AG08395 (cell line): ENCODE results near the gene NFAT5.
"Not testable (repeated sequence)": the region's sequence is repeated elsewhere in the genome, so short reads cannot be mapped to it uniquely, and the experiment has no call there.

Source experiments
- DNase-seq: peaks from one replicate; pipeline ENCODE4 v3.0.0; 2012; ENCODE audit warnings: mixed read lengths, low spot score

Gene NFAT5

GRCh38 chr16:69707920-69708683 lies 142.3 kb downstream of the NFAT5 start:
- DNase-seq: no peak

- peak; percentile 67 for DNase-seq
Observed at GRCh38 chr16:69709456-69710084, 143.8 kb downstream of the NFAT5 start.

- DNase-seq: no peak
Observed at GRCh38 chr16:69711115-69711740, 145.5 kb downstream of the NFAT5 start.

- DNase-seq: no peak
Observed at GRCh38 chr16:69712277-69712676, 146.5 kb downstream of the NFAT5 start.

- DNase-seq: no peak
Observed at GRCh38 chr16:69712914-69713581, 147.3 kb downstream of the NFAT5 start.

- DNase-seq: no peak
Observed at GRCh38 chr16:69717066-69717465, 151.3 kb downstream of the NFAT5 start.

GRCh38 chr16:69718111-69718764 lies 152.5 kb downstream of the NFAT5 start:
- DNase-seq: no peak

- no peak for DNase-seq
Observed at GRCh38 chr16:69720822-69721430, 155.2 kb downstream of the NFAT5 start.

GRCh38 chr16:69721441-69721957 lies 155.7 kb downstream of the NFAT5 start:
- no peak for DNase-seq

- DNase-seq: no peak
Observed at GRCh38 chr16:69724414-69724873, 158.7 kb downstream of the NFAT5 start.

- no peak for DNase-seq
Observed at GRCh38 chr16:69724981-69725479, 159.3 kb downstream of the NFAT5 start.

GRCh38 chr16:69725480-69726312 lies 159.9 kb downstream of the NFAT5 start:
- no peak for DNase-seq

GRCh38 chr16:69726313-69727060 lies 160.7 kb downstream of the NFAT5 start, which contains the start of gene NQO1:
Gene NQO1 (minus strand): TSS chr16:69726560. CDS start chr16:69726439, 121 bp downstream.
- DNase-seq: peak; percentile 95

- no peak for DNase-seq
Observed at GRCh38 chr16:69727916-69728270, 162.1 kb downstream of the NFAT5 start.

GRCh38 chr16:69729030-69729429 lies 163.3 kb downstream of the NFAT5 start:
- not testable (repeated sequence) for DNase-seq

- DNase-seq: not testable (repeated sequence)
Observed at GRCh38 chr16:69731280-69731679, 165.5 kb downstream of the NFAT5 start.

- no peak for DNase-seq
Observed at GRCh38 chr16:69732101-69732500, 166.3 kb downstream of the NFAT5 start.

- DNase-seq: no peak
Observed at GRCh38 chr16:69741519-69741918, 175.8 kb downstream of the NFAT5 start.
